Skeletal muscle satellite cell (primary cell): ENCODE measurements around the gene TMEM168.

Source experiments
- H3K27me3 ChIP-seq: 2 replicates; pipeline ENCODE4 v1.7.0; 2013; ENCODE audit warnings: low read length; ENCODE audit not compliant: control insufficient read depth, insufficient read depth
- H3K36me3 ChIP-seq: 2 replicates; pipeline ENCODE4 v1.7.0; 2013; ENCODE audit warnings: mild to moderate bottlenecking, control low read depth, low read length; ENCODE audit not compliant: insufficient read depth
- H3K4me1 ChIP-seq: 2 replicates; pipeline ENCODE4 v1.7.0; 2013; ENCODE audit warnings: low read length; ENCODE audit not compliant: control insufficient read depth, insufficient read depth
- H3K4me2 ChIP-seq: 2 replicates; pipeline ENCODE4 v1.7.0; 2013; ENCODE audit warnings: mild to moderate bottlenecking, low read length
- H3K4me3 ChIP-seq: 2 replicates; pipeline ENCODE4 v1.7.0; 2013; ENCODE audit warnings: low read length
- H3K9ac ChIP-seq: 2 replicates; pipeline ENCODE4 v1.7.0; 2013; ENCODE audit warnings: mild to moderate bottlenecking, low read depth, low read length, moderate library complexity
- H3K9me3 ChIP-seq: replicated peaks from 2 replicates; pipeline ENCODE4 v1.7.0; 2013; ENCODE audit warnings: mild to moderate bottlenecking, control low read depth, low read length

Gene TMEM168

DNA sequence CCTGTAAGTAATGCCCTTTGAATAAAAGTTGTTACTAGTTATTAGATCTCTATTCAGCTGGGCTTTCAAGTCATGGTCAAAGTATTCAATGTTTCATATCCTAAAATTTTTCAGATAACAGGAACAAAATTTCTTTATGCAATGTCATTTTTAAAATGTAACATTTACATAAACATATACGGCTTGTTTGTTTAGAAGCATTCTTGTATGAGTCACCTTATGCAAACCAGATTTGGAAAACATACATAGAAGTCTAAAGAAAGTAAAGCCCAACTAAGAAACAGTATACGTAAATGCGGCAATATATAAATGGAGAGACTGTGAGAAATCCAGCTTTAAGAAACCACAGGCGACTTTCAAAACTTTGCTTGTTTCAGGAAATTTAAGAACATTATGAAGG, 10.5 kb downstream of the TMEM168 start:
- no peak overlapping the region for H3K4me3 ChIP-seq
- peaks cover 6% of the 10 kb centered on the region for H3K4me1 ChIP-seq
- no peaks in the 10 kb centered on the region for H3K9me3 ChIP-seq
- peak overlapping the region; percentile 17 for H3K4me2 ChIP-seq
- peaks cover 11% of the 10 kb centered on the region for H3K36me3 ChIP-seq
- H3K27me3 ChIP-seq, result no peaks in the 10 kb centered on the region
- H3K9ac ChIP-seq, result no peak overlapping the region

DNA sequence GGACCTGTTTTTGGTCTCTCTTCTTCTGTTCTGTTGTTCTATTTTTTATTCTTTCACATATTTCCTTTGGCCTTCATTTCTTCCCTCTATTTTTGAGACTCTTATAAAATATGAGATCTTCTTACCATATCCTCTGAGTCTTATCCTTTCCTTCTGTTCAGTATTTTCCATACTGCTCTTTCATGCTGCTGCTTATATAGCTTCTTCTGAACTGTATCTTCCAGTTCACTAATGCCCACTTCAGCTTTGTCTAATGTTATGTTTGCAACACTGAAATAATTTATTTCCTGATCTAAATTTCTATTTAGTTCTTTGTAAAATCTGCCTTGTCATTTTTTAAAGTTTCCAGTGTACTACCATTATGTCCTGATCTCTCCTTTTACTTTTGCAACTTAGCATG, 12.8 kb downstream of the TMEM168 start:
- Histone ChIP-seq H3K9ac (no peak overlapping the region), H3K27me3 (no peaks in the 10 kb centered on the region), H3K4me3 (no peak overlapping the region), H3K36me3 (peaks cover 5% of the 10 kb centered on the region), H3K4me1 (peaks cover 6% of the 10 kb centered on the region), H3K9me3 (no peaks in the 10 kb centered on the region), H3K4me2 (no peak overlapping the region)

DNA sequence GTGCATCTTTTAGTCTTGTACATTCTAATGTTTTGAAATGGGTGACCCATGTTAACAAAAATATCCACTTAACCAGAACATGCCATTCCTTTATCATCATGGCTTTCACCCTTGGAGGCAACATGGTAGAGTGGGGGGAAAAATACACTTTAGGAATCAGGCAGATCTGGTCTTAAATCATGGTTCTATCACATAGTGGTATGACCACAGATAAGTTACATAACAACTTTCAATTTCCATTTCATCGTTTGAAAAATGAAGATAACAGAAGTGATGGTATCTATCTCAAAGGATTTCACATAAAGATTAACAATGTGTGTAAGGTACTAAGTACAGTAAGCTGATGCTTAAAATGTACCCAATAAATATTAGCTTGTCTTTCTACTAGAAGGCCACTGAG, 19.0 kb downstream of the TMEM168 start:
- Histone ChIP-seq H3K4me1 (no peaks in the 10 kb centered on the region), H3K4me2 (no peak overlapping the region), H3K27me3 (no peaks in the 10 kb centered on the region), H3K36me3 (peaks cover 6% of the 10 kb centered on the region), H3K9me3 (no peaks in the 10 kb centered on the region), H3K4me3 (no peak overlapping the region), H3K9ac (no peak overlapping the region)

DNA sequence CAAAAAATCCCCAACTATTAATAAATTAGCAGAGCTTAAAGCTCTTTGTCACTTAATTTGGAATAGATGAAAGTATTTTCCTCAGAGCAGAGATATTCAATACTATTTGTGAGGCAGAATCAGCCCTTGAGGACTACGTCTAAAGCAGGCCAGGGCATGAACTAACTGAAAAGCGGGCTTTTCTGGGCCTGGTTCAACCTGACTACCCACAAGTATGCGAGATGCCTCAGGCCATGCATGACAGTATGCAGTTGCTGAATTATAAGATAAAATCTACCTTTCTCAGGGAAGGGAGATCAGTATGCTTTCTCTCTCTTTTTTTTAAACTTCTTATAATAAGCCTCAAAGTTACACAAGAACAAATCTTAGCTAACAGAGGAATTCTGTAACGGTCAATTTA, 20.1 kb downstream of the TMEM168 start:
- no peaks in the 10 kb centered on the region for H3K4me1 ChIP-seq
- H3K4me3 ChIP-seq, result no peak overlapping the region
- peaks cover 6% of the 10 kb centered on the region for H3K36me3 ChIP-seq
- no peaks in the 10 kb centered on the region for H3K9me3 ChIP-seq
- H3K27me3 ChIP-seq, result no peaks in the 10 kb centered on the region
- H3K4me2 ChIP-seq, result no peak overlapping the region
- H3K9ac ChIP-seq, result no peak overlapping the region

DNA sequence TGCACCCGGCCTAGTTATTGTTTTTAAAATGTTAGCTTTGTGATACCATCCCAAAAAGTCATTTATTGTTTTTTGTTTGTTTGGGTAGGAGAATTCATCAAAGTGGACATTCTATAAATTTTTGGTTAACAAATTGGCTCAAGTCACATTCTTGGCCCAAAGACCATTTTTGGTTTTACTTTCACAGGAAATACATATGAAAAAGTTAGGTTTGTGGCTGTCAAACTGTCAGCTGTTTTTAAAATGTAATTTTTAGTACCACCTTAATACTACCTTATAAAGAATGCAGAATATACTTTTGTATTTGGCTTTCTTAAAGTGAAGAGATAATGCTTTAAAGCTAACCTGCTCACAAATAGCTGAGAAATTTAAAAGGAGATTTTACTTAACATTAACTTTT, 25.1 kb downstream of the TMEM168 start:
- peaks cover 4% of the 10 kb centered on the region for H3K4me1 ChIP-seq
- no peaks in the 10 kb centered on the region for H3K9me3 ChIP-seq
- no peaks in the 10 kb centered on the region for H3K27me3 ChIP-seq
- no peak overlapping the region for H3K9ac ChIP-seq
- peaks cover 3% of the 10 kb centered on the region for H3K36me3 ChIP-seq
- no peak overlapping the region for H3K4me2 ChIP-seq
- H3K4me3 ChIP-seq, result no peak overlapping the region

DNA sequence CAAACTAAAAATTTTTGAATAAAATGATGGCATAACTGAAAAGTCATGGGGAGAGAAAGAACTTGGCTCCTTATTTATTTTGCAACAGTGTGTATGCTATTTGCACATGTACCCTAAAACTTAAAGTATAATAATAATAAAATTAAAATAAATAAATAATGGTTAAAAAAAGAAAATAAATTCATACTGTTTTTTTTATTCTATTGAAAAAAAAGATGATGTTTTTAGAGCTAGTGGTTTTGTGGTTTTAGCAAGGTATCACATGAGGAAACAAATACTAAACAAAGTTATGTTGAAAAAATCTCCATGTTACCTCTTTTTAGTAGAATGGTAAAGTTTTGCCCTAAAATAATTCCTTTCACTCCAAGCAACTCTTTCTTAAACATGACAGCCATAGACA, 26.2 kb downstream of the TMEM168 start:
- Histone ChIP-seq H3K36me3 (peaks cover 3% of the 10 kb centered on the region), H3K4me3 (no peak overlapping the region), H3K27me3 (no peaks in the 10 kb centered on the region)

DNA sequence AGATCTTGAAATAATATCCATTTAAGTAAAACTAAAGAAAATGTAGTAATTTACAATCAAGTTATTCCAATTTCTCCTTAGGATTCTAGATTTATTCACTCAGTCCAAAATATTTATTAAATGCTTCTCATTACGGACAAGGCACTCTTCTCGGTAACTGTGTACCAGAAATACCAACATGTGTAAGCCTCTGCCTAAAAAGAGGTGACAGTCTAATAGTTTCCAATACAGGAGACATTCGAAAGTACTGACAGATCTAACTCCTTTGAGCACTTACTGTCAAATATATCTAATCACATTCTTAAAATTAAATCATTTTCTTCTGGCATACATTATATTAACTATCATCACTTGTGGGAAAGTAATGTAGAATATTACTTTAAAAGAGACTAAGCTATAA, 26.9 kb downstream of the TMEM168 start:
- H3K27me3 ChIP-seq, result no peaks in the 10 kb centered on the region
- peaks cover 9% of the 10 kb centered on the region for H3K4me1 ChIP-seq
- H3K9ac ChIP-seq, result no peak overlapping the region
- no peak overlapping the region for H3K4me2 ChIP-seq
- peaks cover 3% of the 10 kb centered on the region for H3K36me3 ChIP-seq
- no peaks in the 10 kb centered on the region for H3K9me3 ChIP-seq
- no peak overlapping the region for H3K4me3 ChIP-seq

More for the DNA sequence above, 26.2 kb downstream of the TMEM168 start:
- Histone ChIP-seq H3K9ac (no peak overlapping the region), H3K9me3 (no peaks in the 10 kb centered on the region), H3K4me1 (peaks cover 9% of the 10 kb centered on the region), H3K4me2 (no peak overlapping the region)

DNA sequence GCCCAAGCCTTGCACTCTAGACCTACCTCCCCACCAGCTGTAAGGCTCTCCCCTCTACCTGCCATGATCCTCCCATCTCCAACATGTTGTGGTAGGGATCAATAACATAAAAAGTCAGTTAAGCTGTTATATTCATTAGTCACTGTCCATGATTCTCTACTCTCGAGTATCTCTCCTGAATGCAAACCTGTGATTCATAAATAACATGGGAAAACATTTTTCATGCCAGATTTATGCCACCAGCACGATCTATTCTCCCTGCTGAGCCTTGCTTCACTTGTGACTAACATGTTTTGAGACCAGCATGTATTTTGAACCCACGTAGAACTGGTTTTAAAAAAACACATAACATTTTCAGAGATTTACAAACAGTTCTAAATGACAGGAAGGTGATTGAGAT, 30.3 kb downstream of the TMEM168 start:
- Histone ChIP-seq H3K9me3 (no peaks in the 10 kb centered on the region), H3K4me3 (no peak overlapping the region), H3K27me3 (no peaks in the 10 kb centered on the region), H3K4me1 (peaks cover 9% of the 10 kb centered on the region), H3K9ac (no peak overlapping the region), H3K4me2 (no peak overlapping the region), H3K36me3 (no peaks in the 10 kb centered on the region)

DNA sequence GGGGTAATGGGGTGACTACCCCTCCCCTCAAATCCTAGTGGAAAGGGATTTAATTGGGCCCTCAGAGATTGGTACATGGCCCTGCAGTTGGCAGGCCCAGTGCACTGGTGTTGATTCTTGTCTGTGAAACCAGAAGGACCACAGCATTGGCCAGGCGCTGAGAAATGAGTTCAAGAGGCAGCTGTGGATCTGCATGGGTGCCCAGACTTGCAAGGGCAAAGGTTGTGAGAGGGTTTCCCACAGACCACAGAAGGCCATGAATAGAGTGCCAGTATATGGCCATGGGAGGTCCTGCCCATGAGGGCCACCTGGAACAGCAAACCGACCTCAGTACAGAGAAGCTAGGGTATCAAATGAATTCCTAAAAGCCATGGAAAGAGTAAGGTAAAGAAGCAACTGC, 32.9 kb downstream of the TMEM168 start:
- peaks cover 9% of the 10 kb centered on the region for H3K4me1 ChIP-seq
- H3K27me3 ChIP-seq, result no peaks in the 10 kb centered on the region
- H3K9ac ChIP-seq, result no peak overlapping the region
- H3K4me3 ChIP-seq, result no peak overlapping the region
- no peak overlapping the region for H3K4me2 ChIP-seq
- H3K36me3 ChIP-seq, result no peaks in the 10 kb centered on the region
- H3K9me3 ChIP-seq, result no peaks in the 10 kb centered on the region

DNA sequence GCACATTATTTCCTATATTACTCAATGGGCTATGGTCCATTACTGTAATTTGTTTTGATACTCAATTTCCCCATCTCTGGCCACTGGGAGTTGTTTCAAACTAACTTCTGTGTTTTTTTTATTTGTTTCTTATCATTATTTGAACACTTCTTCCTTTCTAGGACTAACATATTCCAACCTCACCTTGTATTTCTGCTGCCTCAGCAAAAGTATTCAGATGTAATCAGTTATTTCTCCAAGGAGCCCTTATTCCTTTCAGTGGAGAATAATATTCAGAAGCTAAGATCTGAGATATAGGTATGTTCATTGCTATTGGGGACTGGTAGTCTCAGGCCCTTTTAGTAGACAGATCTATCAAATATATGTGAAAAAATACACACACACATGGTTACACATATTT, 36.9 kb downstream of the TMEM168 start:
- no peak overlapping the region for H3K4me3 ChIP-seq
- no peak overlapping the region for H3K4me2 ChIP-seq
- no peak overlapping the region for H3K9ac ChIP-seq
- H3K27me3 ChIP-seq, result no peaks in the 10 kb centered on the region
- H3K36me3 ChIP-seq, result no peaks in the 10 kb centered on the region
- peaks cover 8% of the 10 kb centered on the region for H3K4me1 ChIP-seq
- no peaks in the 10 kb centered on the region for H3K9me3 ChIP-seq

DNA sequence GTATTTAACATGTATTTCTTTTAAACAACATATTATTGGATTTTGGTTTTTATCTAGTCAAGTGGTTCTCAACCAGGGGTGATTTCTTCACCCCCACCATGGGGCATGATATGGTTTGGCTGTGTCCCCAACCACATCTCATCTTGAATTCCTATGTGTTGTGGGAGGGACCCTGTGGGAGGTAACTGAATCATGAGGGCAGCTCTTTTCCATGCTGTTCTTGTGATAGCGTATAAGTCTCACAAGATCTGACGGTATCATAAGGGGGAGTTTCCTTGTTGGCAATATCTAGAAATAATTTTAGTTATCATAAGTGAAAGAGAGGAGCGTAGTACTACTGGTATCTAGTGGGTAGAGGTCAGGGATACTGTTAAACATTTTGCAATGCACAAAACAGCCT, 37.6 kb downstream of the TMEM168 start:
- no peak overlapping the region for H3K4me3 ChIP-seq
- H3K4me1 ChIP-seq, result peaks cover 12% of the 10 kb centered on the region
- H3K9ac ChIP-seq, result no peak overlapping the region
- no peak overlapping the region for H3K4me2 ChIP-seq
- H3K36me3 ChIP-seq, result no peaks in the 10 kb centered on the region
- H3K27me3 ChIP-seq, result no peaks in the 10 kb centered on the region
- no peaks in the 10 kb centered on the region for H3K9me3 ChIP-seq

DNA sequence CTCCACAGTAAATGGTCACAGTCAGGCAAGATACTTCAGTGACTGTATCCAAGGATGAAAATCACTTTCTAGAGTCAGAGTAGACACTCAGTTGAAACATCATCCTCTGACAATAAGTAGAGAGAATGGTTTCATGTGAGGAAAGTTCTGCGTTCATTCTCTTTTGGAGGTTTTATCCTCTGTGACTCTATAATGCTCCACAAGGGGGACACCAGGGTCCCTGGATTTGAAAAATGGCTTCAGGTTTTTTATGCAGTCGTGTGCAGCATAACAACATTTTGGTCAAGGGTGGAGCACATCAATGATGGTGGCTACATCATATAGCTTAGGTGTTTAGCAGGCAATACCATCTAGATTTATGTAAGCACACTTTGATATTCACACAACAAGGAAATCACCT, 40.4 kb downstream of the TMEM168 start:
- Histone ChIP-seq H3K4me3 (no peak overlapping the region), H3K36me3 (no peaks in the 10 kb centered on the region)

More for the DNA sequence above, 40.4 kb downstream of the TMEM168 start:
- Histone ChIP-seq H3K4me1 (peaks cover 12% of the 10 kb centered on the region), H3K9me3 (no peaks in the 10 kb centered on the region), H3K9ac (no peak overlapping the region), H3K27me3 (no peaks in the 10 kb centered on the region), H3K4me2 (no peak overlapping the region)
